ENCODE measurements around the gene FBN3. TPM values are rescaled to one million over a fixed set of nuclear protein-coding genes. Genes with fewer than 3 reads are reported as not detected.
A peak's percentile ranks its signal among the peaks of the same experiment; 100 is the strongest.

FBN3 gene
- total RNA-seq, 1 experiment from 2014 or later: 0.10 TPM

- in situ Hi-C loops (cut with HindIII; ENCODE audit: low pct_unique_long_range_greater_than_20kb, low sequenced_read_pairs): no loop called here
- ChIA-PET CTCF (no interaction called here), POLR2A (no interaction called here)
- Histone ChIP-seq H3K9me3 (ENCODE audit: control insufficient read depth, insufficient read depth, low read depth, low read length) (no peaks in the 10 kb centered on the region), H3K36me3 (ENCODE audit: control insufficient read depth, insufficient read depth, low read length) (no peaks in the 10 kb centered on the region), H3K27me3 (ENCODE audit: control insufficient read depth, insufficient read depth, low read length) (no peaks in the 10 kb centered on the region), H3K4me1 (ENCODE audit: control insufficient read depth, insufficient read depth, low read length) (no peaks in the 10 kb centered on the region), H3K27ac (ENCODE audit: low read length) (no peak overlapping the region), H3K4me3 (ENCODE audit: low read depth in 2 of 2, low read length in 2 of 2) (peak overlapping the region; percentile 33 to 50)
- intact Hi-C loops (cut with micrococcal nuclease; ENCODE audit: unreplicated experiment): no loop called here
- BruUV-seq (replicated peaks): no TSS peak
- peak; percentile 94 for ATAC-seq
- DNase-seq (ENCODE audit: low read depth, low spot score): peak; percentile 43
- TF ChIP-seq, protein P1, sequence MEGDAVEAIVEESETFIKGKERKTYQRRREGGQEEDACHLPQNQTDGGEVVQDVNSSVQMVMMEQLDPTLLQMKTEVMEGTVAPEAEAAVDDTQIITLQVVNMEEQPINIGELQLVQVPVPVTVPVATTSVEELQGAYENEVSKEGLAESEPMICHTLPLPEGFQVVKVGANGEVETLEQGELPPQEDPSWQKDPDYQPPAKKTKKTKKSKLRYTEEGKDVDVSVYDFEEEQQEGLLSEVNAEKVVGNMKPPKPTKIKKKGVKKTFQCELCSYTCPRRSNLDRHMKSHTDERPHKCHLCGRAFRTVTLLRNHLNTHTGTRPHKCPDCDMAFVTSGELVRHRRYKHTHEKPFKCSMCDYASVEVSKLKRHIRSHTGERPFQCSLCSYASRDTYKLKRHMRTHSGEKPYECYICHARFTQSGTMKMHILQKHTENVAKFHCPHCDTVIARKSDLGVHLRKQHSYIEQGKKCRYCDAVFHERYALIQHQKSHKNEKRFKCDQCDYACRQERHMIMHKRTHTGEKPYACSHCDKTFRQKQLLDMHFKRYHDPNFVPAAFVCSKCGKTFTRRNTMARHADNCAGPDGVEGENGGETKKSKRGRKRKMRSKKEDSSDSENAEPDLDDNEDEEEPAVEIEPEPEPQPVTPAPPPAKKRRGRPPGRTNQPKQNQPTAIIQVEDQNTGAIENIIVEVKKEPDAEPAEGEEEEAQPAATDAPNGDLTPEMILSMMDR (IDR thresholded peaks at IDR 0.05): no peak
- no peak for TF ChIP-seq REST (IDR thresholded peaks at IDR 0.05; ENCODE audit: insufficient read depth in 1 of 2, low read depth in 2 of 2, low read length in 1 of 2)
- TF ChIP-seq POLR2AphosphoS5 (IDR thresholded peaks at IDR 0.05; ENCODE audit: low read depth, low read length): no peak
- TF ChIP-seq TCF7L2 (IDR thresholded peaks at IDR 0.05; ENCODE audit: low read depth, low read length): no peak
- TF ChIP-seq SIN3A (IDR thresholded peaks at IDR 0.05; ENCODE audit: borderline replicate concordance, insufficient read depth, low read depth, low read length): no peak
Observed at GRCh38 chr19:8050274-8051096, 98.9 kb downstream of the FBN3 start.

DNA sequence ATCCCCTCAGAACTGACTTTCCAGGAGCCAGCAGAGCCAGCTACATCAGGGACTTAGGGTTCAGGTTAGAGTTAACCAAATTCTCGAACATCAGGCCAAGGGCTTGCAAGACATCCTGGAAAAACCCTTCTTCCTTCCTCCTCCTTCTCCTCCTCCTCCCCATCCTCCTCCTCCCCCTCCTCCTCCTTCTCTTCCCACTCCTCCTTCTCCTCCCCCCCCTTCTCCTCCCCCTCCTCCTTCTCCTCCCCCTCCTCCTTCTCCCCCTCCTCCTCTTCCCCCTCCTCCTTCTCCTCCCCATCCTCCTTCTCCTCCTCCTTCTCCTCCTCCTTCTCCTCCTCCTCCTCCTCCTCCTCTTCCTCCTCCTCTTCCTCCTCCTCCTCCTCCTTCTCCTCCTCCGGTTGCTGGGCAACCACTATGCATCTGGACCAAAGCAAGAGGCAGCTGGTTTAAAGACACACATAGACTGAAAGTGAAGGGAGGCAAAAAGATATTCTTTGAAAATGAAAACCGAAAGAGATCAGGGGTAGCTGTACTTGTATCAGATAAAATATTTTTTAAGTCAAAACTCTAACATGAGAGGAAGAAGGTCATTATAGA, 102.7 kb downstream of the FBN3 start:
- Histone ChIP-seq H3K4me3 (ENCODE audit: low read depth in 2 of 2, low read length in 2 of 2) (no peak overlapping the region), H3K27me3 (ENCODE audit: control insufficient read depth, insufficient read depth, low read length) (no peaks in the 10 kb centered on the region), H3K36me3 (ENCODE audit: control insufficient read depth, insufficient read depth, low read length) (no peaks in the 10 kb centered on the region), H3K4me1 (ENCODE audit: control insufficient read depth, insufficient read depth, low read length) (no peaks in the 10 kb centered on the region), H3K9me3 (ENCODE audit: control insufficient read depth, insufficient read depth, low read depth, low read length) (no peaks in the 10 kb centered on the region), H3K27ac (ENCODE audit: low read length) (no peak overlapping the region)
- in situ Hi-C loops (cut with HindIII; ENCODE audit: low pct_unique_long_range_greater_than_20kb, low sequenced_read_pairs) (no loop called here), intact Hi-C loops (cut with micrococcal nuclease; ENCODE audit: unreplicated experiment) (no loop called here)
- TF ChIP-seq POLR2AphosphoS5 (IDR thresholded peaks at IDR 0.05; ENCODE audit: low read depth, low read length) (no peak), SIN3A (IDR thresholded peaks at IDR 0.05; ENCODE audit: borderline replicate concordance, insufficient read depth, low read depth, low read length) (no peak), REST (IDR thresholded peaks at IDR 0.05; ENCODE audit: insufficient read depth in 1 of 2, low read depth in 2 of 2, low read length in 1 of 2) (no peak), TCF7L2 (IDR thresholded peaks at IDR 0.05; ENCODE audit: low read depth, low read length) (no peak)
- TF ChIP-seq, protein P1 (IDR thresholded peaks at IDR 0.05): no peak
- no TSS peak for BruUV-seq (replicated peaks)
- ATAC-seq (no peak), DNase-seq (ENCODE audit: low read depth, low spot score) (no peak)
- ChIA-PET CTCF (interaction anchor here (0.7 kb wide), 1 partner anchor 38 kb away, joined by 3 read pairs; no protein-coding TSS in a partner anchor), POLR2A (no interaction called here)

All from Panc1 (cell line).